ENCODE measurements around the gene ITPR3. TPM values are rescaled to one million over a fixed set of nuclear protein-coding genes. Genes with fewer than 3 reads are reported as not detected.

Gene ITPR3
- total RNA-seq, 4 donors from 2014 or later = 105 to 262 (median 124) TPM

- peak overlapping the region; percentile 91 to 98 (median 96) for H3K27ac ChIP-seq
- H3K4me3 ChIP-seq = peak overlapping the region in 3 of 4 donors; percentile 64 to 91 (median 72)
- intact Hi-C loops (cut with DNase I; ENCODE audit: low total_unique reads) (no loop called here), in situ Hi-C loops (cut with MboI; ENCODE audit: low pct_ligation_motif_present in 1 of 4, low pct_unique_long_range_greater_than_20kb in 1 of 4, low sequenced_read_pairs in 3 of 4) (no loop called here)
- H3K9me3 ChIP-seq = no peaks in the 10 kb centered on the region
- WGBS, 2 donors (ENCODE audit: low coverage in 1 of 2) = 33 to 40% methylated on average over 1 to 12 of the region's 12 CpGs
- no peaks in the 10 kb centered on the region for H3K36me3 ChIP-seq
- peaks cover 11 to 58% (median 52%) of the 10 kb centered on the region in 4 donors for H3K4me1 ChIP-seq
- DNase-seq = peak; percentile 59
- peaks cover 7% of the 10 kb centered on the region for H3K27me3 ChIP-seq
- TF ChIP-seq EP300 (IDR thresholded peaks at IDR 0.05; ENCODE audit: low read depth) = no peak
Observed at GRCh38 chr6:33622456-33623431, 1.6 kb downstream of the ITPR3 start.

- peak overlapping the region in 1 of 4 donors; percentile 10 for H3K4me3 ChIP-seq
- H3K4me1 ChIP-seq = peaks cover 19 to 66% (median 60%) of the 10 kb centered on the region in 4 donors
- intact Hi-C loops (cut with DNase I; ENCODE audit: low total_unique reads) = no loop called here
- 36 to 55% methylated on average over 5 to 6 of the region's 6 CpGs for WGBS, 2 donors (ENCODE audit: low coverage in 1 of 2)
- peak in 2 of 3 donors; percentile 40 to 51 for TF ChIP-seq POLR2AphosphoS5 (IDR thresholded peaks at IDR 0.05)
- peak; percentile 24 for TF ChIP-seq POLR2A (IDR thresholded peaks at IDR 0.05)
- no peak for TF ChIP-seq CTCF (IDR thresholded peaks at IDR 0.05)
- no peak for TF ChIP-seq EP300 (IDR thresholded peaks at IDR 0.05; ENCODE audit: low read depth)
- H3K36me3 ChIP-seq = no peaks in the 10 kb centered on the region
- in situ Hi-C loops (cut with MboI; ENCODE audit: low pct_ligation_motif_present in 1 of 4, low pct_unique_long_range_greater_than_20kb in 1 of 4, low sequenced_read_pairs in 3 of 4) = no loop called here
- H3K27me3 ChIP-seq = peaks cover 7% of the 10 kb centered on the region
- H3K9me3 ChIP-seq = no peaks in the 10 kb centered on the region
- DNase-seq = peak; percentile 62
- H3K27ac ChIP-seq = peak overlapping the region; percentile 91 to 98 (median 96)
Observed at GRCh38 chr6:33623895-33624381, 2.8 kb downstream of the ITPR3 start.

- 87% methylated on average over 4 of the region's 4 CpGs; no CpG with 5 or more reads in 1 of the 2 donors for WGBS, 2 donors (ENCODE audit: low coverage in 1 of 2)
- Histone ChIP-seq H3K27me3 (peaks cover 7% of the 10 kb centered on the region), H3K27ac (peak overlapping the region; percentile 91 to 98 (median 96)), H3K36me3 (no peaks in the 10 kb centered on the region), H3K4me1 (peaks cover 16 to 60% (median 53%) of the 10 kb centered on the region in 4 donors), H3K4me3 (no peak overlapping the region), H3K9me3 (no peaks in the 10 kb centered on the region)
- no peak for DNase-seq
- in situ Hi-C loops (cut with MboI; ENCODE audit: low pct_ligation_motif_present in 1 of 4, low pct_unique_long_range_greater_than_20kb in 1 of 4, low sequenced_read_pairs in 3 of 4) = no loop called here
- intact Hi-C loops (cut with DNase I; ENCODE audit: low total_unique reads) = no loop called here
- no peak for TF ChIP-seq POLR2A (IDR thresholded peaks at IDR 0.05)
Observed at GRCh38 chr6:33624856-33625255, 3.7 kb downstream of the ITPR3 start.

GRCh38 chr6:33627876-33628275, 6.8 kb downstream of the ITPR3 start:
- no peak for TF ChIP-seq POLR2A (IDR thresholded peaks at IDR 0.05)
- TF ChIP-seq EP300 (IDR thresholded peaks at IDR 0.05; ENCODE audit: low read depth) = no peak
- H3K4me3 ChIP-seq = no peak overlapping the region
- intact Hi-C loops (cut with DNase I; ENCODE audit: low total_unique reads) = no loop called here
- WGBS, 2 donors (ENCODE audit: low coverage in 1 of 2) = 60% methylated on average over 5 of the region's 5 CpGs; no CpG with 5 or more reads in 1 of the 2 donors
- H3K9me3 ChIP-seq = no peaks in the 10 kb centered on the region
- peaks cover 24 to 74% (median 56%) of the 10 kb centered on the region in 4 donors for H3K4me1 ChIP-seq
- no peaks in the 10 kb centered on the region for H3K27me3 ChIP-seq
- H3K36me3 ChIP-seq = no peaks in the 10 kb centered on the region
- peak overlapping the region; percentile 49 to 70 (median 59) for H3K27ac ChIP-seq
- peak; percentile 65 for DNase-seq
- in situ Hi-C loops (cut with MboI; ENCODE audit: low pct_ligation_motif_present in 1 of 4, low pct_unique_long_range_greater_than_20kb in 1 of 4, low sequenced_read_pairs in 3 of 4) = no loop called here

GRCh38 chr6:33628401-33628964, 7.4 kb downstream of the ITPR3 start:
- intact Hi-C loops (cut with DNase I; ENCODE audit: low total_unique reads) (no loop called here), in situ Hi-C loops (cut with MboI; ENCODE audit: low pct_ligation_motif_present in 1 of 4, low pct_unique_long_range_greater_than_20kb in 1 of 4, low sequenced_read_pairs in 3 of 4) (no loop called here)
- H3K4me3 ChIP-seq = no peak overlapping the region
- peak; percentile 64 for DNase-seq
- TF ChIP-seq POLR2A (IDR thresholded peaks at IDR 0.05) (no peak), POLR2AphosphoS5 (IDR thresholded peaks at IDR 0.05) (no peak), EP300 (IDR thresholded peaks at IDR 0.05; ENCODE audit: low read depth) (no peak), CTCF (IDR thresholded peaks at IDR 0.05) (no peak)
- no peaks in the 10 kb centered on the region for H3K36me3 ChIP-seq
- peaks cover 28 to 73% (median 56%) of the 10 kb centered on the region in 4 donors for H3K4me1 ChIP-seq
- H3K27me3 ChIP-seq = no peaks in the 10 kb centered on the region
- H3K27ac ChIP-seq = peak overlapping the region; percentile 49 to 70 (median 59)
- no peaks in the 10 kb centered on the region for H3K9me3 ChIP-seq
- 59 to 65% methylated on average over 4 to 7 of the region's 7 CpGs for WGBS, 2 donors (ENCODE audit: low coverage in 1 of 2)

Data from transverse colon (tissue), 4 donors.